ENCODE data around the gene FREY1.

Gene FREY1

GRCh38 chr11:45928535-45929215 is 21.6 kb upstream of the FREY1 start:
- DNase-seq (ENCODE audit: low read depth): no peak

GRCh38 chr11:45927684-45928413 is 20.8 kb upstream of the FREY1 start:
- DNase-seq (ENCODE audit: low read depth): no peak

- no peak for DNase-seq (ENCODE audit: low read depth)
Measured at GRCh38 chr11:45927332-45927683, 20.2 kb upstream of the FREY1 start.

- DNase-seq (ENCODE audit: low read depth): no peak
Measured at GRCh38 chr11:45926536-45927331, 19.7 kb upstream of the FREY1 start.

- no peak for DNase-seq (ENCODE audit: low read depth)
Measured at GRCh38 chr11:45926001-45926401, 18.9 kb upstream of the FREY1 start.

- DNase-seq (ENCODE audit: low read depth): no peak
Measured at GRCh38 chr11:45925550-45925949, 18.5 kb upstream of the FREY1 start.

- no peak for DNase-seq (ENCODE audit: low read depth)
Measured at GRCh38 chr11:45924927-45925326, 17.9 kb upstream of the FREY1 start.

- no peak for DNase-seq (ENCODE audit: low read depth)
Measured at GRCh38 chr11:45924036-45924915, 17.2 kb upstream of the FREY1 start.

GRCh38 chr11:45922425-45923082 is 15.5 kb upstream of the FREY1 start, which contains the start of gene LARGE2:
Gene LARGE2 (plus strand): TSS chr11:45922656. CDS start chr11:45922883, 227 bp downstream.
- DNase-seq (ENCODE audit: low read depth): no peak

GRCh38 chr11:45921561-45922424 is 14.7 kb upstream of the FREY1 start:
- no peak for DNase-seq (ENCODE audit: low read depth)

GRCh38 chr11:45920531-45921477 is 13.7 kb upstream of the FREY1 start:
- no peak for DNase-seq (ENCODE audit: low read depth)

GRCh38 chr11:45919806-45920530 is 12.9 kb upstream of the FREY1 start:
- no peak for DNase-seq (ENCODE audit: low read depth)

- DNase-seq (ENCODE audit: low read depth): no peak
Measured at GRCh38 chr11:45918962-45919675, 12.0 kb upstream of the FREY1 start.

GRCh38 chr11:45918331-45918941 is 11.4 kb upstream of the FREY1 start:
- DNase-seq (ENCODE audit: low read depth): peak; percentile 76

- peak; percentile 100 for DNase-seq (ENCODE audit: low read depth)
Measured at GRCh38 chr11:45917623-45918330, 10.7 kb upstream of the FREY1 start, which contains the start of gene PEX16. Gene PEX16 (minus strand): TSS chr11:45917877. CDS start chr11:45917811, 66 bp downstream.

- no peak for DNase-seq (ENCODE audit: low read depth)
Measured at GRCh38 chr11:45917286-45917622, 10.2 kb upstream of the FREY1 start.

- DNase-seq (ENCODE audit: low read depth): no peak
Measured at GRCh38 chr11:45915446-45915845, 8.4 kb upstream of the FREY1 start.

Data from iris pigment epithelial cell (primary cell).